Smooth muscle cell of bladder (primary cell): ENCODE data around the gene ARHGAP42. TPM values are rescaled to one million over a fixed set of nuclear protein-coding genes. Genes with fewer than 3 reads are reported as not detected.

ENCODE experiments used
- total RNA-seq: library from RNA; depleted of rRNA; stranded (reverse); fragments of >200 nt; gene quantifications from 2 replicates; pipeline ENCODE4 v1.2.3, GENCODE V29; 2014

ARHGAP42 gene
- total RNA-seq, result 8.2 and 10.5 TPM in 2 replicates

GRCh38 chr11:100687054-100687629 lies at the start of gene ARHGAP42:
Gene ARHGAP42 (plus strand): TSS chr11:100687288. CDS start chr11:100687679, 391 bp downstream.

